Stimulated activated naive CD8-positive, alpha-beta T cell treated with anti-CD3 and anti-CD28 coated beads, Interleukin-15, Interleukin-2, amounts not matched to agents 100 U/mL and 50 U/mL, for 24 hours (primary cell): ENCODE results near the gene ARL5C.

Experiments
- ATAC-seq: fragments of 150-1000 bp; cut with Tn5 transposase; one replicate; pipeline ENCODE4 v1.10.0; 2021
- DNase-seq: peaks from one replicate; pipeline ENCODE4 v3.0.0; 2021

ARL5C gene, protein sequence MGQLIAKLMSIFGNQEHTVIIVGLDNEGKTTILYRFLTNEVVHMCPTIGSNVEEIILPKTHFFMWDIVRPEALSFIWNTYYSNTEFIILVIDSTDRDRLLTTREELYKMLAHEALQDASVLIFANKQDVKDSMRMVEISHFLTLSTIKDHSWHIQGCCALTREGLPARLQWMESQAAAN

DNA sequence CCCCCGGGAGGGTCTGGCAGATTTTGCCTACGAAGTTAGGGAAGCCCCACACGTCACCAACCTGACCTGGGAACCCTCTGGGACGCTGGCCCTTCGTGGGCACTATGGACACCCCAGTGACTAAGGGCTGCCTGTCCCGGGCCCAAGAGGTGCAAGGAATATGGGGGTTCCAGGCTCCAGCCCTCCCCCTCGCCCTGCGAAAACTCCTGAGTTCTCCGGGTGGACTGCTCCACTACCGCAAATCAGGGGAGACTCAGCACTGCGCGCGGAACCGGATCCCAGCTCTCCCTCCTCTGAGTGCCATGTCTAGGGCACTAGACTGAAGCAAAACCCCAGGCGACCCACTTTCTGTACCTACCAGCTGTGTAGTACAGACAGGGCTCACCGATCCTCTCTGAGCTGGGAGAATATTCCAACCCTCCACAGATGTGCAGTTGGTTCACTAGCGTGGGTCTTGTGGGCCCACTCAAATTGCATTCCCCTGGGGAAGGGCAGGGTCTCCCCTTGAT lies at the start of gene ARL5C:
TSS of gene ARL5C (minus strand) at position 321 of the 509 bp plus-strand sequence. CDS start 401 bp downstream, outside the sequence.
- no peak for DNase-seq
- ATAC-seq: no peak

DNA sequence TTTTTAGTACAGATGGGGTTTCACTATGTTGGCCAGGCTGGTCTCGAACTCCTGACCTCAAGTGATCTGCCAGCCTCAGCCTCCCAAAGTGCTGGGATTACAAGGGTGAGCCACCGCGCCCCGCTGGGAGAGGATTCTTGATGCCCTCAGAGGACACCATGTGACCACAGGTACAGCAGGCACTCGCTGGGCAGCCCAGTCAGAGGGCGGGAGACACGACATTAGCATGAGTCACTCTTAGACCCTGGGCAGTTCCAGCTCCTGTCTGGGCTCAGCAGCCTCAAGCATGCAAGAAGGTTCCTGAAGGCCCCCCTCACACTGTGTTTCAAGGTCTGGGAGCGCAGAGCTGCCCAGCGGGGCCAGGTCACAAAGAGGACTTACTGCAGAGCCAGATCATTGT lies 47.9 kb upstream of the ARL5C start:
- DNase-seq: no peak
- ATAC-seq: no peak

DNA sequence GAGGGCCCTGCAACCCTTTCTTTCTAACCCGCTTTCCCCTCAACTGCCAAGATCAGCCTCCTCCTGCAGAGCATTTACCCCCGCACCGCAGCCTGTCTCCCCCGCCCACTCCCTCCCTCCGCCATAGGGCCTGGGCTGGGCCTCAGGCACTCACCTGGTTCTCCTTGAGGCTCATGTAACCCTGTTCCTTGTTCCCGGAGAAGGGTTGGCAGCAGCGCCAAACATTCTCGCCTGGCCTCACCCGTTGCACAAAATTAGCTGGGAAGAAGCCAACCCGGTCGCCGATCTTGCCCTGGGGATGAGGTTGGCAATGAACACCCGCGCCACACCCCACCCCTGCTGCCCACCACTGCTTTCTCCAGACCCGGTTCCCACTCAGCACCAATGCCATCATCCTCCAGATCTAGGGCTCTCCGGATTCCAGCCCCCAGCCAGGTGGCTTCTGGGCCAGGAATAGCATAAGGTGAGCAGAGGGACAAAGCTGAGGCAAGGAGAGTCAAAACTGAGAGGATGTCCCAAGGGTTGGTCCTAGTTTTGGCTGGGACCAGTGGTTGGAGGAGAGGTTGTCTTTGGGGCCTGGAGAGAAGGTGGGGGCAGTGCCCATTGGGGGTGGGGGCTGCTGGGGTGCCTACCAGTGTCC lies 47.0 kb upstream of the ARL5C start:
- DNase-seq: no peak

DNA sequence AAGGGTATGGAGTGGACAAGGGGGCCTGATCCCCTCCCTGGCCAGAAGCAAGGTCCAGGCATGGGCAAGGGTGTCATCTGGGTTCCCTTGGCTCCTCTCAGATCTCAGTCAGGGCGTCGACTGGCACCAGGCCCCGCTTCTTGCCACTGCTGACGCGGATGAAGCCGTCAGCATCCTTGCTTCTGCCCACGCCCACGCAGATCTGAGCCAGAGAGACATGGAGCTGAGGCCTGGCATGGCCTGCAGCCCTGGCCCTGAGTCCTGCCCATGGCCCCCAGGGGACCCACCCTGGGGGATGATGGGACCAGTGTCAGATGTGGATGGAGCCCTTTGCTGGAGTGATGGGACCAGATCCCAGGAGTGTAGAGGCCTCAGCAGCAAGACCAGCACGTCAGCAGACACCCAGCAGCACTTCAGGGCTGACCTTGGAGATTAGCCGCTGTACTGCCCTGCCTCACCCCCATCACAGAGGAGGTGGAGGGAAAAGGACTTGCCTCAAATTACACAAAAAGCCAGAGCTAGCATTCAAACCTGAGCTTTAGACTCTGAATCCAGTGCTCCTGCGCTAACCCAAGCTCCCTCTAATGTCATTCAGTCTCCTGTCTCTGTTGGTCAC lies 46.3 kb upstream of the ARL5C start:
- DNase-seq: no peak
- ATAC-seq: no peak

More for the DNA sequence above, 47.0 kb upstream of the ARL5C start:
- ATAC-seq: no peak

DNA sequence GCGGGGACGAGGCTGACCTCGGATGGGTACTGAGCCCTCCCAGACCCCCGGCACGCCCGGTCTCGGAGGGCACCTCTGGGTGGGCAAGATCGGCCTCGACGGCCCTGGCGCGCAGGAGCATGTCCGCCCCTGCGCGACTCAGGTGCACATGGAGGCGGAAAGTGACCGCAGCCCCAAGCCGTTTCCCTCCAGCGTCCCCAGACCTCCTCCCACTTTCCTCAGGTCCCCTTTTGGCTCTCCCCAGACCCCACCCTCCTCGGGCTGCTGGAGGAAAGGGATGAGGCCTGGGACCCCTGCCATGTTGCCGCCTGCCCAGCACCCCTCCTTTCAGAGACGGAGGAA lies 44.1 kb upstream of the ARL5C start:
- no peak for ATAC-seq
- no peak for DNase-seq

DNA sequence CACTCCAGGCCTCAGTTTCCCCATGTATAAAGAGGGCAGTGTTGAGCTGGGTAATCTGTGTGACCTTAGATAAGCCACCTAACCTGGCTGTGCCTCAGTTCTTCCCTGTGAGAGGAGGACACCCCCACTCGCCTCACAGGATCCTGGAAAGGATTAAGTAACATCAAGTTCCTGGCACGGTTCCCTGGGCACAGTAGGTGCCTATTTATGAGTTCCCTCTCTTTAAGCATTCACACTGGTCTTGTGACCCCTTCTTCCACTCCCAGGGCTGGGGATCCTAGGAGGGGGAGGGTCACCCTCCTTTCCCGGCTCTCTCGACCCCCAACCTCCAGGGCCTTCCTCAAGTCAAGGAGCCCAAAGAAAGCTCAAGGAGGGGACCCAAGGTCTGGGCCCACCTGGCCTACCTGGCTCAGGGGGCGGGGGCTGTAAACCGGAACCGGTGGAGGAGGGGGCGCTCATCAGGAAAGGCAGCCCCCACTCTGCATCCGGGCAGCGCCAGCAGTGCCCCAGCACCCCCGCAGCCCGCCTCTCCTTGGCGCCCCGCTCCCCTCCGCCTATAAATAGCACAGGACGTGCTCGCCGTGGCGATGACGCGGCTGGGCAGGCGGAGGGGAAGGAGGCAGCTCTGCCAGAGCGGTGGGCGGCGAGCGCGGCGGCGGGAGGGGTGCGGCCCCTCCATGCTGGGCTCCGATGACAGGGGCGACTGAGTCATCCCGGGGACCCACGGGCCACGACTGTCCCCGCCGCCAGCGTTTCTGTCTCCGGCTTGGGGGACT lies 43.5 kb upstream of the ARL5C start:
- peak; percentile 73 for ATAC-seq

DNA sequence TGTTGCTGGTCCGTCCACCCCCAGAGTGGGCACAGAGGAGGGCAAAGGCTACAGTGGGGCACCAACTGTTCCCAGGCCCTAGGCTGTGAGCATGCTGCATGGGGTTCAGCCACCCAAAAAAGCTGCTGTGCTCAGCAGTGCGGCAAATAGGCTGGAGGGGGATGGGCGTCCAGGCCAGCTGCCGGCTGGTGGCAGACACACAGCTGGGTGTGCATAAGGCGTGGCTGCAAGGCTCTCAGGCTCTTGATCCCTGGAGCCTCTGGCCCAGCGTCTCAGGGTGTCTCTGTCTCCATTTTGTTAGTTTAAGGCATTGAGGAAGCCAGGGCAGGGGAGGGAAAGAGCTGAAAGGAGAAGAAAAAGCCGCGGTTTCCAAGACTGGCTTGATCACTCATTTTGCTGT lies 42.9 kb upstream of the ARL5C start:
- DNase-seq (peak; percentile 50), ATAC-seq (peak; percentile 9)

More for the DNA sequence above, 43.5 kb upstream of the ARL5C start:
- peak; percentile 87 for DNase-seq

DNA sequence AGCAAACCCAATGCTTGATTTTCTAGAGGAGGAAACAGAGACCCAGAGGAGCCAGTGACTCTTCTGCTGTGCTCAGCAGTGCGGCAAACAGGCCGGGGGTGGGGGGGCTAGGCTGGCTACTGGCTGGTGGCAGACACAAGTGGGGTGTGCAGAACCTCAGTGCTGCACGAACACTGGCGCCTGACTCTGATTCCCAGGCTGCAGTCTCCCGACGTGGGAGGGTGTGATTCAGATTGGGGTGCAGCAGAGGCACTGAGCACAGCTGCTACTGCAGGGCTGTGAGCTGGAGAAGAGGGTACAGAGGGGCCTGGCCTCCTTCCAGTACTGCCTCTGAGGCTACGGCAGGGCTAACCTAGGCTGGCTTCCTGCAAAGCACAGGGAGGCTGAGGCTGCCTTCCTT lies 42.2 kb upstream of the ARL5C start:
- ATAC-seq: peak; percentile 8
- DNase-seq: no peak

DNA sequence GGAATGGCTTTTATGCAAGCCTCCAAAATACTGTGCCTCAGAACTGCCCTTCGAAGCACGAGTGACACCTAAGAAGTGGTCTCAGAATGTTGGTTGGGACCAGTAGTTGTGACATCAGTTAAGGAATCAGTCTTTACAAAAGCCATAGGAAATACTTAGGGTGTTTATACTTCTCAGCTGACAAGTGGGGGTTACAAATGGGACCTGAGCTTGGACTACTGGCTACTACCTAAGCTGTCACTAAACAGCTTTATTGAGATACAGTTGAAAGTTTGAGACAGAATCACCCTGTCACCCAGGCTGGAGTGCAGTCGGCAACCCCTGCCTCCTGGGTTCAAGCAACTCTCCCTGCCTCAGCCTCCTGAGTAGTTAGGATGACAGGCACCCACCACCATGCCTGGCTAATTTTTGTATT lies 39.2 kb upstream of the ARL5C start:
- ATAC-seq (no peak), DNase-seq (no peak)

DNA sequence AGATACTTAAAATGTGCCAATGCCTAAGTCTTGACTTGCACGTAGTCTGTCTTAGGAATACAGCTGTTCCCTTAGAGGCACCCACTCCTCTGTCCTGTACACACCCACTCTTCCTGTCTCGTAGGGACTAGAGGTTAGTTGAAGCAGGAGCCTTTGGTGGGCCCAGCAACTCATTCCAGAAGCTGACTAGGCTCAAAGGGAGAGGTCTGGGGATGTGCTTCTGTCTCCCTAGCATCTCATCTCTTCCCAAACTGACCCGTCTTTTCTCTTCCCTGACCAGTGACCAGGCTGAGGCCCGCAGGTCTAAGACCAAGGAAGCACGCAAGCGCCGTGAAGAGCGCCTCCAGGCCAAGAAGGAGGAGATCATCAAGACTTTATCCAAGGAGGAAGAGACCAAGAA lies 38.3 kb upstream of the ARL5C start:
- DNase-seq: no peak

DNA sequence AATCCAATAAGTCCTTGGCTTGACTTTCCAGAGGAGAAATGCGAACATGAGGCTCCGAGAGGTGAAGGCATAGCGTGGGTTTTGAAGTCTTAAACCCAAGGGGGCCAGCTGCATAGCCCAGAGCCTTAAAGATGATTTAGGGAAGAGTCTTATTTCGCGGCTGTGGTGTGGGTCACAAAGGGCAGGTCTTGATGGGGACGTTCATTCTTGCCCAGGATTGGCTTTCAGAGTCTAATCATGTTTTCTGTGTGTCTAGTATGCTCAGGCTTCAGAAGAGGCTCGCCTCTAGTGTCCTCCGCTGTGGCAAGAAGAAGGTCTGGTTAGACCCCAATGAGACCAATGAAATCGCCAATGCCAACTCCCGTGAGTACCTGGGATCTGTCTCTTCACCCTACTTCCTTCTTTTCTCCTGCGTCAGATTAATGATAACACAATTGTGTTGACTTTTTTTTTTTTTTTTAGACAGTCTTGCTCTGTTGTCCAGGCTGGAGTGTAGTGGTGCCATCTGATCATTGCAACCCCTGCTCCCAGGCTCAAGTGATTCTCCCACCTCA lies 35.1 kb upstream of the ARL5C start:
- no peak for DNase-seq
- no peak for ATAC-seq

More for the DNA sequence above, 38.3 kb upstream of the ARL5C start:
- ATAC-seq: no peak

DNA sequence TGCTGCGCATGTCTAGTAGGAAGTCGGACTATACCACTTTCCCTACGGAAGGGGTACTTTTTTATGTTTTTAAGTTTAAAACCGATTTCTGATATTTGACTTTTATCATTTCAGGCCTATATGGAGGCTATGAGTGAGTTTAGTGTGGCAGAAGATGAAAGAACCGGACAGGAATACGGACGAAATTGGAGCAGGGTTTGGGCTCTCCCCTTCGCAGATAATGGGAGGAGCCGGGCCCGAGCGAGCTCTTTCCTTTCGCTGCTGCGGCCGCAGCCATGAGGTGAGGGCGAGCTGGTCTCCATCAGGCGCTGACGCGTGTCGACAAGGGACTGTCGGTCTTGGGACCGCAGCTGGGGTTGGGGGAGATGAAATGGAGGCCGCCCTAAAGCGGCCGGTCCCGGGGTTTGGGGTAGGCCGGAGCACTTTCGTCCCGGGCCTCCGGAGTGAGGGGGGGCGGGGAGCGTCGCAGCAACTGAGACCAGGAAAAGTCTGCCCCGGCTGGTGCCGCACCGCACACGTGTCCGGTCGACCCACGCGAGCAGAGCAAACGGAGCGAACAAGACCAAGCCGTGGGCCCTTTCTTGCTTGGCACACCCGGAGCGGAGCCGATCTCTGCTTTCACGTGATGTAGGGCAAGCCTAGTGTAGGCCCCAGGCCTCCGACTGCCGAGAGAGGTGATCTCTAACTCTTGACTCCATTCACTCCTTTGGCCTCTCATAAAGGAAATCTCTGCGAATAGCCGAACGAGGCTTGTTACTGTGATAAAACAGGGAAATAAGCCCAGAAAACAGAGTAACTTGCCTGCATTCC lies 34.3 kb upstream of the ARL5C start, which contains the start of gene RPL19:
TSS of gene RPL19 (plus strand) at position 214 of the 810 bp plus-strand sequence. CDS start at position 276, 62 bp downstream.
- ATAC-seq: peak; percentile 54
- DNase-seq: peak; percentile 83

DNA sequence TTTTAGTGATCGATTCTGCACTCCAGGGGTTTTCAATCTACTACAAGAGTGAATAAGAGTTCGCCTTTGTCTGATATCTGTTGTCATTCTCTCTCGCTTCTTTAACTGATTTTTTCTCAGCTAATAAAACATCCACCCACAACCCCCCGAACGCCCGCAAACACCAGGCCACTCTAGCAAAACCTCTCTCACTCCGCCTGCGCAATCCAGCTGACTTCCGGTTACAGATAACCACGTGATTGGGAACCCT lies 33.8 kb upstream of the ARL5C start:
- peak; percentile 55 for ATAC-seq
- peak; percentile 88 for DNase-seq

DNA sequence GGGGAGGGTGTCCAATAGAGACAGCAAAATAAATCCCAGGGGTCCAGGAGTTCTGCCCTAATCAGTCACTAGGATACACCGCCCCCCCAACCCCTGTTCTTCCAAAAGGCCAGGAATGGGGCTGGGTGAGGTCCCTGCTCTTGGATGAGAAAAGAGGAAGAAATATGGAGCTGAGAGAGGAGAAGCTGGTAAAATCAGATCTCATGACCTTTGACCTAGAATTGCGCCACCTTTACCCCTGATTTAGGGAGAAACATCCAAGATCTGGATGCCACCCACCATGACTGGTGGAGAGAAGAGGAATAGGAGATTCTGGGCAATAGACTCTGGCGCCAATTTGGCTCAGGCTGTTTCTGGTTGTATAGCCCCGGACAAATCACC lies 32.2 kb upstream of the ARL5C start:
- no peak for DNase-seq

DNA sequence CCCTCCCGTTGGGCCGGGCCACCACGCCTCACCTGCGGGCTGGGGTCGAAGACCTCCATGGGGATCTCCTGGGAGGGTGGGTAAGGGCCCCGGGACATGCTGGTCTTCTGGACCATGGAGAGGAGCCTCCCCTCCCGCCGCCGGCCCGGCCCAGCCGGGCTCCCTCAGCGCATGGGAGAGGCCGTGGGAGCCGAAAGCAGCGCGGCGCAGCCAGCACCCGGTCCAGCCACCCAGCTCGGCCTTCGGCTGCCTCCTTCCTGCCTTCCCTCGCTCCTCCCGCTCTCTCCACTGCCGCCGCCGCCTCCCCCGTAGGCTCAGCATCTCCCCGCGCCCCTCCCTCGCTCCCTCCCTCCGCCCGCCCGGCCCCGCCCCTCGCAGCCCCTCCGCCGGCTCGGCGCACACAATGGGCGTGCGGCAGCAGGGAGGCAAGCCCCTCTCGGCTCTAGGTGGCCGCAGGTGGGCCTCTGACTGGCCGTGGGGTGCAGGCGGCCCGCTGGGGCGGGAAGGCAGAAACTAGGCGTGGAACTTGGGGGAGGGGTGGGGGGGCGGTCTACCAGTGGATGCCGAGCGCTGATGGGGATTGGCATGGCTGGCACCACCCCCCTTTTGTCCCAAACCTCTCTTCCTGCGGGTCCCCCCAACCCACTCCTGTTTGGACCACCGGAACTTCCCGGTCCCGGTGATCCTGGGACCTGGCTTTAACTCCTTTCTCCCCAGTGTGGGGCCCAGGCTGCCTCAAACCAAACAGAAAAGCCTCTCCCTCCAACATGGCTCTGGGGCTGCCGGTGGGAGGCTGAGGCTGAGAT lies 31.6 kb upstream of the ARL5C start, which contains the start of gene CACNB1:
TSS of gene CACNB1 (minus strand) at position 290 of the 806 bp plus-strand sequence. CDS start at position 116, 174 bp downstream.
- DNase-seq: peak; percentile 82
- peak; percentile 73 for ATAC-seq

More for the DNA sequence above, 32.2 kb upstream of the ARL5C start:
- no peak for ATAC-seq

DNA sequence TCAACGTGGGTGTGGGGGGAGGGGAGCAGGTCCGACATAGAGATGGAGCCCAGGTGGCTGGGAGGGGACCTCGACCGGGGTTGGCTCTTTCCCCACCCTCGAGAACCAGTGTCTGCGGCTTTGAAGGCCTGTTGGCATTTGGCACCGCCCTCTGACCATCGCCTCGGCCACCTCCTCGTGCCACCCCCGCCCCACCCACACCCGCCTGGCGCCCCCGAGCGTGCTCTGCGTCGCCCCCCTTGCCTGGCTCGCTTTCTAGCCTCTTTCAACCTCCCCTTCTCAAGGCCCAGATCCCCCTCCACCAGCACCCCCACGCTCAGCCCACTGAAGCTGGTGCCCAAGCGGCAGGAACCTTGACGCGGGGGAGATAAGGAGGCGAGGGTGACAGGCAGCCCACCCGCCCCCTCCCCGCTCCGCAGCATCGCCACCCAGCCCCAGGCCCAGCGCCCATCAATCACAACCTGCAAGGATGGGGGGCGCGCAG lies 30.9 kb upstream of the ARL5C start:
- ATAC-seq: no peak
- DNase-seq: no peak

DNA sequence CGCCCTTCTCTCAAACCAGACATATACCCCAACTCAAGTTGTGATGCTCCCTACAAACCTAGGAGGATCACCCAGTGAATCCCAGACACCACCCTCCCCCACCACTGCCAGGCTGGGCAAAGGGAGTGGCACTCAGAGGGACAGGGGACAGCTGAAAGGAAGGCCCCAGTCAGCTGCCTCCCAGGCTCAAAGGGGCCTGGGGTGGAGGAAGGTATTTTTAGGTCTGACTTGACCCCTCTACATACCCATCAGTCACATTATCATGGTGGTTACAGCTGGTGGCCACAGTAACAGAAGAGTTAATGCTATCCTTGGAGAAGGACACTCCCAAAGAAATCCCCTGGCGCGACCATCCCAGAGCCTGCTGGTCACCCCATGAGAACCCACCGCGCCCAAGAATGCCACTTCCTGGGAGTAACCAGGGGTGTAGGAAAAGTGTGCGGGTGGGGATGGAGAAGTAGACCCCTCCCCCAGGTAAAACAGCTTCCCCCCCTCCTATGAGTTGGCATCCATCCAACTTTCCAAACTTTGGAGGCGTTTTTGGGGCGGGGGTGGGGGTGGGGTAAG lies 30.4 kb upstream of the ARL5C start:
- no peak for ATAC-seq

DNA sequence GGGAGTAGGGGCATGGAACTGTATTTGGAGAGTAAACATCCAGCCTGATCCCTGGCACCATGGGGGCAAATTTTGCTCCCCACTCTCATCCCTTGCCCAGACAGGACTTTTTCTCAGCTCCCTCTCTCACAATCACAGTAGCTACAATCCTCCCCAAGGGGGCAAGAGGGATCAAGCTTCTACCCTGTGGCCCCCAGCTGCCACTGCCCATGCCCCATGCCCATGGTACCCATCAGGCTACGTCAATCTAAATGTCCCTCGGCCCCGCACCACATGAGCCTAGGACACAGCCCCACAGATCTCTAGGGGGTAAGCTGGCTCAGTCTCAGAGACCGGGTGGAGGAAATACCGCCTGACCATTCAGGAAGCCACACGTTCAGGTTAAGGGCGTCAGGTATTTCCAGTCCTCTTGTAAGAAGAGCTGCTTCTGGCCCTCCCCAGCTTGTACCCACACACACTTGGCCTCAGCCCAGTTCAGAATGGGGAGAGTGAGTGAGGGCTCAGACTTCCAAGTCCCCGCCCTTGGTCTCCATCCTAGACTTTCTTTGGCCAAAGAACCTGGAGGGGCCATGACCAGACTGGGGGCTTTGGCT lies 29.7 kb upstream of the ARL5C start:
- DNase-seq (no peak), ATAC-seq (no peak)

More for the DNA sequence above, 30.4 kb upstream of the ARL5C start:
- no peak for DNase-seq

DNA sequence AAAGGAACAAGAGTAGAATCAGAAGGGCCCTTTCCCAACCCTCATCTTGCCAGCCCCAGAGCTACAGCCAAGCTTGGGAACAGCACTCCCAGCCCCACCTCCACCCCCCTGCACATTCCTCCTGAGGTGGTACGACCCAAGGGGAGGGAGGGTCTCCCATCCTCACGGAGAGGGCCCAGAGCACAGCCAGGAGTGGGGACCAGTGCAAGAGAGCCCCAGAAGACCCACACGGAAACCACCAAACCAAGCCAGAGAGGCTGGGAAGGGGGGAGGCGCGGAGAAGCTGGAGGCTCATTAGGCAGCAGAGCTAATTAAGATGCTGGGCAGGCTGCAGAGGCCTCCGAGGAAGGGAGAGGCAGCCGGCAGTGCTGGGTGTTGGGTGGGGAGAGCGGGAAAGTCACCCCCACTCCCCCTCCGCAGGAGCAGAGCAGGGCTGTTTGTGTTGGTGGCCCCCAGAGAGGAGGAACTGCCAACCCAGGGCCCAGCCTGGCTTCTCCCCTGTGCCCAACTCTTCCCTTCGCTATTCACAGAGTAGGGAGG lies 29.1 kb upstream of the ARL5C start:
- ATAC-seq (no peak), DNase-seq (no peak)
